ENCODE results near the gene CTNNA1.

DNA sequence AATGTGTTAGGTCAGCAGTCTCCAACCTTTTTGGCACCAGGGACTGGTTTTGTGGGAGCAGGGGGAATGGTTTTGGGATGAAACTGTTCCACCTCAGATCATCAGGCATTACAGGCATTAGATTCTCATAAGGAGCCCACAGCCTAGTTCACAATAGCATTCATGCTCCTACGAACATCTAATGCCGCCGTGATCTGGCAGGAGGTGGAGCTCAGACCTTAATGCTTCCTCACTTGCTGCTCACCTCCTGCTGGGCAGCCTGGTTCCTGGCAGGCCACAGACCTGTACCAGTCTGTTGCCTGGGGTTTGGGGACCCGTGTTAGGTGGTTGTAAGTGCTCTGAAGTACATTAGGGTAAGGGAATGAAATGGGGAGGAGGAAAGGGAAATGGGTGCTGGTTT, 9.7 kb upstream of the CTNNA1 start:
- TF ChIP-seq CTCF (IDR thresholded peaks at IDR 0.05) (no peak), POLR2A (IDR thresholded peaks at IDR 0.05) (no peak)
